ENCODE results near the gene STK32B. TPM values are rescaled to one million over a fixed set of nuclear protein-coding genes. Genes with fewer than 3 reads are reported as not detected.

STK32B gene
- total RNA-seq, 1 donor from 2014 or later, result 6.5 TPM

GRCh38 chr4:5532100-5532499, 480.8 kb downstream of the STK32B start:
- DNase-seq, result no peak

DNA sequence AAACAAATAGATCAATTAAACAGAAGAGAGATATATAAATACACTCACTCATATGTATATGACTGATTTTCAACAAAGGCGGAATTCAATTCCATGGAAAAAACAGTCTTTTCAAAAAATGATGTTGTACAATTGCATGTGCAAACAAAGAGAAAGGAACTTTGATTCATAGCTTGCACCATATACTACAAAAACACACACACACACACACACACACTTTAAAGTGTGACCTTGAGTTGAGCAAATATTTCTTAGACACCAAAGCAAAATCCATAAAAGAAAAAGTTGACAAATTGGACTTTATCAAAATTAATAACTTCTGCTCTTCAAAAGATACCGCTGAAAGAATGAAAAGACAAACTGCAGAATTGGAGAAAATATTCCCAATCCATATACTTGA, 488.3 kb downstream of the STK32B start:
- no peak for DNase-seq

- DNase-seq, result no peak
Observed at GRCh38 chr4:5541169-5541568, 489.9 kb downstream of the STK32B start.

GRCh38 chr4:5543681-5544080, 492.4 kb downstream of the STK32B start:
- no peak for DNase-seq

DNA sequence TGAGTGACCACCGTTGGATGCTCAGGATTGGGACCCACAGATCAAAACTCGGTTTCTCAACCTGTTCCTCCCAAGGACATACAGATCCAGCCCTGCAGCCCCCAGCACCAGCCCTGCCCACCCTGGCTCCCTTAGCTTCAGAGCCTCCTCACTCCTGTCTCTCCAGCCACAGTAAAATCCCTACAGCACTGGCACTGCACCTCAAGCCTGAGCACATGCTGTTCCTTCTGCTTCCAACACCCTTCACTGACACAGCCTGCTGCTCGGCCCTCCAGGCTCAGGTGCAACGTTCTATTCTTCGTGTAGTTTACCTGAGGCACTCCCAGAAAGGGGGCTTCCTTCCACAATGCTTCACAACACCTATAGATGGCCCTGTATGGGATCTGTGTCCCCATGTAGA, 493.5 kb downstream of the STK32B start:
- no peak for DNase-seq

GRCh38 chr4:5545271-5545670, 494.0 kb downstream of the STK32B start:
- DNase-seq, result no peak

DNA sequence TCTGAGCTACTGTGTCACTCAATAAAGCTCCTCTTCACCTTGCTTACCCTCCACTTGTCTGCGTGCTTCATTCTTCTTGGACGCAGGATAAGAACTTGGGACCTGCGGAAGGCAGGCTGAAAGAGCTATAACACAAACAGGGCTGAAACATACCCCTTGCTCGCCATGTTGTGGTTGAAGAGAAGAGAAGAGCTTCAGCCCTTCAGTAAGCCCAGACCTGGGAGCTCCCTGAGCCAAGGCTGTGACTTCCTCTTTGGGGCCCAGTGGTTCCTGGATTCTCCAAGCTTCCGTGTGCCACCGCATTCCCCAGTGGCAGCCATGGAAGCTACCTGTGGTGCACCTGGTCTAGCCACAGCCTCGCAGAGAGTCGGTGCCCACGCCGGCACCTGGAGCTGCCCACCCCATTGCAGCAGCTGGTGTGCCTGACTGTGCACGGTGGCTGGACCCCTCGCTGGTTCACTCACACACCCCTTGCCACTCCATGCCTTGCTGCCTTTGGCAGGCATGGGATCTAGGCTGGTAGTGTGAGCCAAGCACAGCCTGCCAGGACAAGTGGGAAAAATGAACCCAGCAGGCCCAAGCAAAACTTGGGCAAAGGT, 496.5 kb downstream of the STK32B start:
- DNase-seq, result no peak

Small RNA genes within 50 kb of the gene (small RNA-seq; reads per million reads assigned to genes)
- gene RF00019 (ENCODE audit: low replicate concordance), result not detected

Other genes starting within 250 kb of the STK32B start
- 6.1 TPM for gene MSX1, start 191.8 kb upstream of the STK32B start, total RNA-seq
- gene CYTL1, start 32.0 kb upstream of the STK32B start, total RNA-seq, result 8.9 TPM